HG02610 (cell line): Measurements from ENCODE around the gene LYPLA2.
"Not testable (repeated sequence)": the region's sequence is repeated elsewhere in the genome, so short reads cannot be mapped to it uniquely, and the experiment has no call there.

Experiments used
- ATAC-seq: cut with Tn5 transposase; IDR thresholded peaks from one replicate; pipeline ENCODE4 v1.9.1; 2021; ENCODE audit warnings: mild to moderate bottlenecking, moderate library complexity; ENCODE audit not compliant: unreplicated experiment

Gene LYPLA2

DNA sequence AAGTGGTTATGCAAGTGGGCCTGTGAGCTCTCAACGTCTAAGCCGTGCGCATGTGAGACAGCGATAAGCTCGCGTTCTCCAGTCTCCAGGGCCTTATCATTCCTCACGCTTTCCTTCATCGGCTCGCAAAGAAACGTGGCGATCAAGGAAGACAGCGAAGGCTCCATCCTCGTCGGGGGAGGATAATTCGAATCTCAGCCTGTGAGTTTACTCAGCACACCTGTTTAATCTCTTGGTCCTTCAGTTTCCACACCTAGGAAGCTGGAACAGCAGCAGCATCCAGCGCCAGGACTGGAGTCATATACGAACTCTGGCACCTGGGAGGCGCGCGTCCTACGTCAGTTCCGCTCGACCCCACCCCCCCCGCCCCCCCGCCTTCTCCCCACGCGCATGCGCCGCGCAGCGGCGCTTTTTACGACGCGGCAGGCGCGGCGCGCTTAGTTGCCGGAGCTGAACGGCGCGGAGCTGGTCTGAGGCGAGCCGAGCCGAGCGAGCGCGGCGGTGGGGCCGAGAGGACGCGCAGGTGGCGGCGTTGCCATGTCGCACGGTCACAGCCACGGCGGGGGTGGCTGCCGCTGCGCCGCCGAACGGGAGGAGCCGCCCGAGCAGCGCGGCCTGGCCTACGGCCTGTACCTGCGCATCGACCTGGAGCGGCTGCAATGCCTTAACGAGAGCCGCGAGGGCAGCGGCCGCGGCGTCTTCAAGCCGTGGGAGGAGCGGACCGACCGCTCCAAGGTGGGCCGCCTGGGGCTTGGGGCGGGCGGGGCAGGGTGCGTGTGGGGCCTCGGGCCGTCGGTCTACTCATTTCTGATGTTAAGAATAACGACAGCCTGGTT is 12.7 kb upstream of the LYPLA2 start, which contains the start of gene PITHD1:
Gene PITHD1 (plus strand): TSS at position 440 of the 836 bp plus-strand sequence. CDS start 98 bp downstream, at position 538.
- peak; percentile 70 for ATAC-seq

DNA sequence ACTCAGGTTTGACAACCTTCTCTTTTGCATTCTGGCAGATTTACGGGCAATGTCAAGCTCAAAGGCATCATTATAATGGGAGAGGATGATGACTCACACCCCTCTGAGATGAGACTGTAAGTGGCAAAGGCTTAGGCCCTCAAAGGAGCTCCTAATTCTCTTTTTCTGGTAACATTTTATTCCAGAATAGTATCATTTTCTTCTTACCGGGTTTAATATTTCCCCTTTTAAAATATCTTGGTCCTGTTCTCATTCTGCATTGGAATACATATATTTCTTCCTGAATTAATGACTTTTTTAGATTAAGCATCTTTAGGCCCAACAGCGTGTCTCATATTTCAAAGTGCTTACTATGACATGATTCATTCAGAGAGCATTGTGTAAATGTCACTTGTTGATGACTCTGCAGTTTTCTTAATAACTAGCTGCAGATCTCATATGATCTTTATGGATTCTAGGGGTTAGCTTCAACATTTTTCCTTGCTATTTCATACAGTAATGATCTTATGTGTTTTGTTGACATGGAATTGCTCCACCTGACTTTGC is 11.0 kb upstream of the LYPLA2 start:
- ATAC-seq: no peak

DNA sequence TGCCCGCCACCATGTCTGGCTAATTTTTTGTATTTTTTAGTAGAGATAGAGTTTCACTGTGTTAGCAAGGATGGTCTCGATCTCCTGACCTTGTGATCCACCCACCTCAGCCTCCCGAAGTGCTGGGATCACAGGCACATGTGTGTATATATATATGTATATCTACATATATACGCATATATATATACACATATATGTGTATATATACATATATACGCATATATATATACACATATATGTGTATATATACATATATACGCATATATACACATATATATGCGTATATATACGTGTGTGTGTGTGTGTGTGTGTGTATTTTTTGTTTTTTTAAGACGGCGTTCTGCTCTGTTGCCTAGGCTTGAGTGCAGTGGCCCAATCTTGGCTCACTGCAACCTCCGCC is 7.8 kb upstream of the LYPLA2 start:
- ATAC-seq: not testable (repeated sequence)

DNA sequence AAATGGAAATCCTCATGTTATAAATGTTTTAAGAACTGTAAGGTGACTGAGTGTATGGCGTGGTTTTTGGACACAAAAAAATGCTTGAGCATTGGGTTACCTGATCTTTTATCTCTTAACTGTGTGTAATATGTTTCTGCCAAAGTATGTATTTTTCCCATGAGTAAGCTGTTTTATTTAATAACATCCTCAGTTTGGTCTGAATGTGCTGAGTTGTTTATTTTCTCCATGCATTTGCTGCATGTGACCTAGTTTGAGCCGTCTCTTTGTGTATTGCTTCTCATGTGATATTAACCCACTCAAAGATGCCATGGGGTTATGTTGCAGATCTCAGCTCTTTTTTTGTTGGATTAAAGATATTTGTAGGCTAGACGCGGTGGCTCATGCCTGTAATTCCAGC is 6.1 kb upstream of the LYPLA2 start:
- no peak for ATAC-seq

DNA sequence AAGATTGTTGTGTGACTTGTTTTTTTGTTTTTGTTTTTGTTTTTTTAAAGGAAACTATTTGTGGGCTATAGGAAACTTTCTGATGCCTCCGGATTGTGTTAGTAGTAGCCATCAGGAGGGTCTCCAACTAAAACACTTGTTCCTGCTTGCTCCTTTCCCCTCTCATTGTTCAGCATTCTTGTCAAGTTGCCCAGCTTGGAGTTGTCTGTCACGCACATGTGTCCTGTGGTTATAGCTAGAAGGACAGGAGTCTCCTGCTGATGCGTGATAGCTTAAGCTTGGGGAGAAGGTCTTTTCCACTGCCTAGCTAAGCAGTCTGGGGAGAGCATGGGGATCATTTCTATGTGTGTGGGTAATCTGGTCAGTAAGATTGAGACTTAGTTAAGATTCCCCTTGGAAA is 3.2 kb upstream of the LYPLA2 start:
- ATAC-seq: no peak

DNA sequence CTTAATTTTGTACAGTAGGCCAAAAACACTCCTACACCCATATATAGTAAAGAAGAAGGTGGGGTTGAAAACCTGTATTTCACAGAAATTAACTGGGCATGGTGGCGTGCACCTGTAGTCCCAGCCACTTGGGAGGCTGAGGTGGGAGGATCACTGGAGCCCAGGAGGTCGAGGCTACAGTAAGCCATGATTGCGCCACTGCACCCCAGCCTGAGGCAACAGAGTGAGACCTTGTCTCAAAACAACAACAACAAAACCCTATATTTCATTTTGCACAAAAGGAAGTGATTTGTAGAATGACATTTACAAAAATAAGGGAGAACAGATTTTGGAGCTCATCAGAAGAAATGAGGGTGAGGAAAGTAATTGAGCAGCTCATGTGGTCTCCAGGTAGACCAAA is 2.2 kb upstream of the LYPLA2 start:
- no peak for ATAC-seq

DNA sequence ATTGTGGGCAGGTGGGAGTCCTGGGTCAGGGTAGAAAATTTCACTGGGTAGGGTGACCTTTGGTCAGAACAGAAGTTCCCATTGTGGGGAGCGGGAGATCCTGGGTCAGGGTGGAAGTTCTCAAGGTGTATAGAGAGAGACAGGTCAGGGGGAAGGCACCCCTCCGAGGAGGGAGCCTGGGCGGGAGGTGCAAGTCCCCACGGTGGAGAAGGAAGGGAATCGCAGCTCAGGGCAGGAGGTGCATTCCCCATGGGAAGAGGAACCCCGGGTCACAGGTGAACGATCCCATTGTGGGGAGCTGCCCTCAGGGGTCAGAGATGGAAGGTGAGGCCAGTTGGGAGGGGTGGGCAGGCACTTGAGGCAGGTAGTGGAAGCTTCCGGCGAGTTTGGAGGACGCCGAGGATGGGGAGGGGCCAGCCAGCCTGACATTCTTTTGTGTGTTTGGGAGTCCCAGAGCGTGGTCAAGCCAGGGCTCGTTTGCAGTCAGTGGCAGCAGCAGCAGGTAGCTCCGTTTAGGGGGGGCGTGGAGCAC is 637 bp downstream of the LYPLA2 start:
- no peak for ATAC-seq

DNA sequence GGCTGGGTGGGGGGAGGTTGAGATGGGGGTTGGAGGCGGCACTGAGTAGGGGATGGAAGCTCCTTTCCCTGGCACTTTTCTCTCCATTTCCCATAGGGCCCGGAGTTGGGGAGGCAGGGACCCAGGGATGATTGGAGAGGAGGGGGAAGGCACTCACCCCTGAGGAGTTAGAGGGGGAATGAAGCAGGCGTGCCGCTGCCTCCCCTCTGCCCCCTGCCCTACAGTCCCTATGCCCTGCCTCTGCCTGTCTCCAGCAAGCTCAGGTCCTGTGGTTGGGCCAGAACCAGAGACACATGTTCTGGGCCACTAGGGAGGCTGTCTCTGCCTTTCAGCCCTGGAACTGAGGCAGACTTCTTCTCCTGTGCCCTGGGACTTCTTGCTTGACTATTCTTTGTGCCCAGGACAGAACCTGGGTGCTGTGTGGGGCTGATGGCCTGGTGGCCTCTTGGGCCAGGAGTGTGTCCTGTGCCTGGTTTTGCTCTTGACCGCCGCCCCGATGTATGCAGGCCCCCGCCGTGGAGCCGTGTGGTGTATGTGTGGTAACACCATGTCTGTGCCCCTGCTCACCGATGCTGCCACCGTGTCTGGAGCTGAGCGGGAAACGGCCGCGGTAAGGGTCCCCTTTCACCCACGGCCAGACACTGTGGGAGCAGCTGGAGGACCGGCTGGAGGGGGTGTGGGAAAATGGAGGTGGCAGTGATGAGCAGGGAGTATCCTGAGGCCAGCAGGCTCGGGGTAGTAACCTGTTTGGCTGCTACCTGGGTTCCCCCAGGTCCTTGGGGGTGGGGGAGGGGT is 1.4 kb downstream of the LYPLA2 start:
- no peak for ATAC-seq

DNA sequence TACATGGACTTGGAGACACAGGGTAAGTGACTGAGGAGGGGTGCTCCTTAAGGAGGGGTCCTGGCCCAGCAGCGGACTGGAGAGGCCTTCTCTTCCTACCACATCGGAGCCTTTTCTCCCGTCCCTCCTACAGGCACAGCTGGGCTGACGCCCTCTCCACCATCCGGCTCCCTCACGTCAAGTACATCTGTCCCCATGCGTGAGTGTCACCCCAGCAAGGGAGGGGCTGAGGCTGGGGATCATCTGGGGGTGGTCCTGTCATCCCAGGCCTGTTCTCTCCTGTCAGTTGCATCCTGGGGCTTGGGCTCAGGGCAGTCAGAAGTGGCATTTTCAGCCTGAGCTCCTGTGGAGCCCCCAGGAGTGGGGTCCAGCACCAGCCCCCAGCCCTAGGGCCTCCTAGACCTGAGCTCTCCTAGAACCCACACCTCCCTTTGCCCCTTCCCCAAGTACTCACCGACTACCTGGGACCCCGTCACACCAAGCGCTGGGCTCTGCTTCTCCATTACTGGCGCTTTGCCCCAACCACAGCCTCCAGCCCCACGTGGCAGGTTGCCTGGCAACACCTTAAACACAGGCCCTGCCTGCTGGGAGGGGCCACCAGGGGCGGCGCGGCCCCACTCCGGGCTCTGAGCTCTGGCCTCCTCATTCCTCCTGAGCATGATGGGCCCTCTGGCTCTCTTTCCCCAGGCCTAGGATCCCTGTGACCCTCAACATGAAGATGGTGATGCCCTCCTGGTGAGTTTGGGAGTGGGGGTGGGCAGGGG is 2.3 kb downstream of the LYPLA2 start:
- ATAC-seq: no peak

DNA sequence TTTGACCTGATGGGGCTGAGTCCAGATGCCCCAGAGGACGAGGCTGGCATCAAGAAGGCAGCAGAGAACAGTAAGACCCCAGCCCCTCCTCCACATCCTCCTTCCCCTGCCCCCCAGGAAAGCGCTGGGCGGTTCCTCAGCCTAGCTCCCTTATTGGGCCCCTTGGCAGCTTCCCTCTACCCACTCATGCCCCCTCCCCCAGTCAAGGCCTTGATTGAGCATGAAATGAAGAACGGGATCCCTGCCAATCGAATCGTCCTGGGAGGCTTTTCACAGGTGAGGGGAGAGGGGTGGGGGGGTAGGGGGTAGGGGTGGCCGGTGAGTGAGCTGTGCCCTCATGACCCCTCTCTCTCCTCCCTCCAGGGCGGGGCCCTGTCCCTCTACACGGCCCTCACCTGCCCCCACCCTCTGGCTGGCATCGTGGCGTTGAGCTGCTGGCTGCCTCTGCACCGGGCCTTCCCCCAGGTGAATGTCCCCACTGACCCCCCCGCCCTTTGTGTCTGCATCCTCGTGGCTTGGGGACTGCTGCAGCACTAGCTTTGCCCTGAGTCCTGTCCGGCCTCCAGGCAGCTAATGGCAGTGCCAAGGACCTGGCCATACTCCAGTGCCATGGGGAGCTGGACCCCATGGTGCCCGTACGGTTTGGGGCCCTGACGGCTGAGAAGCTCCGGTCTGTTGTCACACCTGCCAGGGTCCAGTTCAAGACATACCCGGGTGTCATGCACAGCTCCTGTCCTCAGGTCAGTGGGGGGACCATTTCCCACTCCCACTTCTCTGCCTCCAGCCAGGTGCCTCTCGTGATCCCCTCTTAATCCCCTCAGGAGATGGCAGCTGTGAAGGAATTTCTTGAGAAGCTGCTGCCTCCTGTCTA is 3.2 kb downstream of the LYPLA2 start:
- ATAC-seq: no peak

DNA sequence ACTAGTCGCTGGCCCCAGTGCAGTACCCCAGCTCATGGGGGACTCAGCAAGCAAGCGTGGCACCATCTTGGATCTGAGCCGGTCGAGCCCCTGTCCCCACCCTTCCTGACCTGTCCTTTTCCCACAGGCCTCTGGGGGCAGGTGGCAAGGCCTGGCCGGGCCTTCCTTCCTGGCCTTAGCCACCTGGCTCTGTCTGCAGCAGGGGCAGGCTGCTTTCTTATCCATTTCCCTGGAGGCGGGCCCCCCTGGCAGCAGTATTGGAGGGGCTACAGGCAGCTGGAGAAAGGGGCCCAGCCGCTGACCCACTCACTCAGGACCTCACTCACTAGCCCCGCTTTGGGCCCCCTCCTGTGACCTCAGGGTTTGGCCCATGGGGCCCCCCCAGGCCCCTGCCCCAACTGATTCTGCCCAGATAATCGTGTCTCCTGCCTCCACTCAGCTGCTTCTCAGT is 3.8 kb downstream of the LYPLA2 start:
- ATAC-seq: not testable (repeated sequence)

DNA sequence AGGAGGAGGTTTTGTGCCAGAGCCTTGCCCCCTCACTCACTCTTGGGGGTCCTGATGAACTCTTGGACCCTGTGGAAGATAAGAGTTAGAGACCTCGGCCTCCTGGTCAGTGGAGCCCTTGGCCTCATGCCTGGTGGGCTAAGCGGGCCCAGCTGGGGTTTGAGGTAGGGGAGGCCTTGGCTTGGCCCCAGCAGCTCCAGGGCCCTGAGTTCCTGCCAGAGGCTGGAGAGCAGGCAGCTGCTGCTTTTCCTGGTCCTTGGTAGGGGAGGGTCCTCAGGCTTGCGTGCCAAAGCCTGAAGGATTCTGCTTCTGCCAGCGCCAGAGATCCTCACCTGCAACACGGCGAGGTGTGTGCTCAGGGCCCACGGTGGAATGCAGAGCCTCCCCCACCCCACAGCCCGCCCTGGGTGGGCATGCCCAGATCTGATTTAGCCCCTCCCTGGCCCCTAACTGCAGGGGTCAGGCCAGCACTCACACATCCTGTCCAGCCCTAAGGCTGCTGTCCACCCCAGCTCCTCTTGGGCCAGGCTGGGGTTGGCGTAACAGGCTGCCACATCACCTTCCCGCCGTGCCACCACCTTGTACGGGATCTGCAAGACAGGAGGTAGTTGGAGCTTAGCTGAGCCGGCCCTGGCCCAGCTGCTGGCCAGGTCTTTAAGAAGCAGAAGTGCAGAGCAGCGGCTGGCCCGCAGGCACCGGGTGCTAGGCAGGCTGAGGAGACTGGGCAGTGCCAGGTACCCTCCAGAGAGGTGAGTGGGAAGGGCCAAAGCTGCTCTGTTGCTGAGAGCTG is 4.9 kb downstream of the LYPLA2 start:
- ATAC-seq: no peak

DNA sequence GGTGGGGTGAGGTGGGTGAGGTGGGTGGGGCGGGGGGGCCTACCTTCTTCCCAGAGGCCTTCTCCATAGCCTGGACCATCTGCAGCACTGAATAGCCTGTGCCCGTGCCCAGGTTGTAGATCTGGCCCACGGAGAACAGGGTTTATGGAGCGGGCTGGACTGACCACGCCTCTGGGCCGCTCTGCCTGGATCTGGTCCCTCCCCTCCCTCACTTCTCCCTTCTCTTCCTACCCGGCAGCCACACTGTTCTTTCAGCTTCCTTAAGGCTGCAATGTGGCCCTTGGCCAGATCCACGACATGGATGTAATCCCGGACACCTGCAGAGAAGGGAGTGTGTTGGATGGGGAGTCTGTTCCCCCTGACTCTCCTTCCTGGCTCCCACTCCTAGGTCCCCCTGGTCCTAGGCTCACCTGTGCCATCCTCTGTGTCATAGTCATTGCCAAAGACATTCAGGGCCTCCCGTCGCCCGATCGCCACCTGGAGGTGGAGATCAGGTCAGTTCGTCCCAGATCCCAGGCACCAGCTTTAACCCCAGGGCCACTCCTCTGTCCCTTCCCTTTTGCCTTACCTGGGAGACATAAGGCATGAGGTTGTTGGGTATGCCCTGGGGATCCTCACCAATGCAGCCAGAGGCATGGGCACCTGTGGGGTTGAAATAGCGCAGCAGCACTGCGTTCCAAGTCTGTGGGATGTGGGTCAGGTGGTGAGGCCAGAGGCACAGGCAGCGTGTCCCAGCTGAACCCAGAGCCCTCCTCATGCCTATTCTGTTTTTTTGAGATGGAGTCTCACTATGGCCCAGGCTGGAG is 5.7 kb downstream of the LYPLA2 start:
- ATAC-seq: no peak

DNA sequence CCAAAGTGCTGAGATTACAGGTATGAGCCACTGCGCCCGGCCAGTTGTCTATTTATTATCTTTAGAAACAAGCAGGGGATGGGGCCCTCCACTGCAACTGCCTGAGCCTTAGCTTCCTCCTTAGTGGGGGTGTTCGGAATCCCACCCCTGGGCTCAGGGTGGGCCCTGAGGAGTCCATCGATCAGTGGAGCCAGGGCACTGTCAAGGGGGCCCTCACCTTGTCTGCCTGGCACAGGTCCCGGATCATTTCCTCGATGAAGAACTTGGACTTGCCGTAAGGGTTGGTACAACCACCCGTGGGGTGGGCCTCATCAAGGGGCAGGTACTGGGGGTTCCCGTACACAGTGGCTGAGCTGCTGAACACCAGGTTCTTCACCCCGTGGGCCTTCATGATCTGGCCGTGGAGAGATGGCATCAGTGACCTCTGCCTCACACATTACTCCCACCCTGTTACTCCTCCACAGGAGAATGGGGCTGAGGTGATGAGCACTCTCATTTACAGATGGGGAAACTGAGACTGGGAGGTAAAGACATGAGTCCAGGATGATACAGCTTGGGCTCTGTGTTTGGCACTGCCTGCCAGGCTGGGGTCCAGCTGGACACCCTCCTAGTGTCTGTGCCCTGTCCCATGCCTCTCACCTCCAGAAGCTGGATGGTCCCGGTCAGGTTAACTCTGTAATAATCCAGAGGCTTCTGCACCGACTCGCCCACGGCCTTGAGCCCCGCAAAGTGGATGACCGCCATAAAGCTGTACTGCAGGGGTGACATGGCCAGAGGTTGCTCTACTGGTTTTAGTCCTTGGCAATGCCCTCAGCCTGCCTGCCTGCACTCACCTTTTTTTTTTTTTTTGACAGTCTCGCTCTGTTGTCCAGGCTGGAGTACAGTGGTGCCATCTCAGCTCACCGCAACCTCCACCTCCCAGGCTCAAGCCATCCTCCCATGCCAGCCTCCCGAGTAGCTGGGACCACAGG is 6.8 kb downstream of the LYPLA2 start:
- ATAC-seq: no peak

DNA sequence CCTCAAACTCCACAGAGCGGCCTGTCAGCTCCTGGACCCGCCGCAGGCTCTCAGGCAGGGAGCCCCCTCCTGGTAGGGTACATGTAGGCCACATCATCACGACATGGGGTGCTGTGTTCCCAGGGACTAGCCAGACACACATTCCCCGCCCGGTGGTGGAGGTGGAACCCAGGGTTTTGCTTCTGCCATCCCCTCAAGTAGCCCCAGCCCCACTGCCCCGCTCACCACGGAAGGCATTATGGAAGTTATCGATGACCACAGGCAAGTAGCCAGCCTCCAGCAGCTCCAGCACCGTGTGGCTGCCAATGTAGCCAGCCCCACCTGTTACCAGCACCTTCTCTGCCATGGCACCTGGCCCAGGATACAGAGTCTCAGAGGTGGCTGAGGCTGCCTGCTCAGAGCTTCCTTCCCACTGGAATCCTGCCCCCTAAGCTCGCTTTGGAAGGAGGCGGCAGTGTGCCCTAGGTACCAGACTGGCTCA is 7.8 kb downstream of the LYPLA2 start:
- no peak for ATAC-seq

DNA sequence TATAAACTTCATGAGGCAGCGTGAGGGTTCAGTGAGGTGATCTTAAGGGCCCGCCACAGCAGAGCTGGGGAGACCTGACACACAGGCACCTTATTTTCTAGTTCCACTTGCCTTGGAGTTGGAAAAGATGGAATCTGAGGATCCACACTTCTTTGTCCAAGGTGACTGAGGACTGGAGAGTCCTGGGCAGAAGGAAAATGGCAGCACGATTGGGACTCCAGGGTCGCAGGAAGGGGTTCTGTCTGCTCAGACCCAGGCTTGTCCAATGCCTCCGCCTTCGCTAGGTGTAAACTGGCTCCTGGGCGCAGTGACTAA is 8.3 kb downstream of the LYPLA2 start:
- no peak for ATAC-seq
